NCI-H2081 (cell line): Measurements from ENCODE around the gene UNC45B.
"Not testable (repeated sequence)": the region's sequence is repeated elsewhere in the genome, so short reads cannot be mapped to it uniquely, and the experiment has no call there.

Experiments
- DNase-seq, 2 experiments: peaks; one replicate each; lab custom pipeline; 2025; lab: John Stamatoyannopoulos, UW

The UNC45B gene

DNA sequence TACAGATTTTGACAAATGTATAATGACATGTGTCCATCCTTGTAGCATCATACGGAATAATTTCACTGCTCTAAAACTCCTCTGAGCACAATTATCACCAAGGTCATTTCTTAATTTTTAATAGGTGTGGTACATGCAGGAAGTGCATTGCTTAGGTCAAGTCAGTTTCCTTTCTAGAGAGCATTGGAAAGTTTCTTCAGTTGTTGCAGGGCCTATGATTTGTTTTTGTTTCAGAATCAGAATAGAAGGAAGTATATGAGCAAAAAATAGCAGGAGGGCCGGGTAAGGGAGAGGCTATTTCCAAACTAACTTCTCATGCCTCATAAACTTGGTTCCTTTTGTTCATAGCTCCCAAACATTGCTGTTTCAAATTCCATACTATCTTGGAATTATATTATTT is 71.3 kb downstream of the UNC45B start:
- no peak for DNase-seq

DNA sequence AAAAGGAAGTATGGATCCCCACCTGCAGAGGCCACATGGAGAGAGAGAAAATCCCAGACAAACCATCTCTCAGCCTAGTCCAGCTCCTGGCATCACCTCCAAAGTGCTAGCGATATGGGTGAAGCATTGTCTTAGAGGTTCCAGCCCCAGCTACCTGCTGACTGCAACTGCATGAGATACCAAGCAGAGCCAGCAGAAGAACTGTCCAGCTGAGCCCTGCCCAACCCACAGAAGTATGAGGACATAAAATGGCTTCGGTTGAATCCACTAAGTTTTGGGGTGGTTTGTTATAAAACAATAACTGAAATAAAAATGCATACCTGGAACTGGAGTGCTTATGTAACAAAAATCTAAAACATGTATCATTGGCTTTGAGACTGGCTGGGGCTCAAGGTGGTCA is 74.8 kb downstream of the UNC45B start:
- DNase-seq: no peak

DNA sequence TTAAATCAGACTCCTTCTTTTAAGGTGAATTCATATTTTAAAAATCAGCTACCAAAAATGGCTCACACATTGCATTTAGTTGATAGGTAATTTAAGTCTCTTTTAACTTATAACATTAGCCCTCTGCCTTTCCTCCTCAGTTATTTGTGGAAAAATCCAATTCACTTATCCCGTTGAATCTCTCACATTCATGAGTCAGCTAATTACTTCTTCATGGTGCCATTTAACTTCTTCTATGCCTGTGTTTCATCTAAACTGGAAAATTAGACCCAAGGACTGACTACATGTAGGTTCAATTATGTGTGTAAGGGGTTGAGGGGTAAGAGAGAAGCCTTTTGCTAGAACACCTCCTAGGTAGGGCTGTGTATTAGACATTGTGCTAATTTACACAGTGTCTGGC is 76.8 kb downstream of the UNC45B start:
- no peak for DNase-seq

DNA sequence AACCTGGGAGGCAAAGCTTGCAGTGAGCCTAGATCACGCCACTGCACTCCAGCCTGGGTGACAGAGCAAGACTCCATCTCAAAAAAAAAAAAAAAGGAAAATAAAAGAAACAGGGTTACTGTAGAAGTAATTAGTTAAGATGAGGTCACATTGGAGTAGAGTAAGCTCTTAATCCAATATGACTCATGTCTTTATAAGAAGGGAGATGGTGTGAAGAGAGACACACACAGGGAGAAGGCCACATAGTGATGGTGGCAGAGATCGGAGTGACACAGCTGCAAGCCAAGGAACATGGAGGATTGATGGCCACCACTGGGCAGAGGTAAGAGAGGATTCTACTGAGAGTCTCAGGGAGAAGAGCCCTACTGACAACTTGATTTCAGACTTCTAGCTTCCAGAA is 79.9 kb downstream of the UNC45B start:
- DNase-seq: no peak

DNA sequence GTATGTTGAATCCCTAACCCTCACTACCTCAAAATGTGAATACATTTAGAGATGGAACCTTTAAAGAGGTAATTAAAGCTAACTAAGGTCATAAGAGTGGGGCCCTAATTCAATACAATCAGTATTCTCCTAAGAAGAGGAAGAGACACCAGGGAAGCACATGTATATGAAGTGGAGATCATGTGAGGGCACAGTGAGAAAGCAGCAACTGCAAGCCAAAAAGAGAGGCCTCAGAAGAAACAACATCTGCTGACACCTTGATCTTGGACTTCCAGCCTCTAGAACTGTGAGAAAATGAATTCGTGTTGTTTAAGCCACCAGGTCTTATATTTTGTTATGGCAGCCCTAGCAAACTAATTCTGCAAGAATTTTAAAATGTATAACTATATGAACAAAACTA is 82.0 kb downstream of the UNC45B start:
- DNase-seq: no peak

DNA sequence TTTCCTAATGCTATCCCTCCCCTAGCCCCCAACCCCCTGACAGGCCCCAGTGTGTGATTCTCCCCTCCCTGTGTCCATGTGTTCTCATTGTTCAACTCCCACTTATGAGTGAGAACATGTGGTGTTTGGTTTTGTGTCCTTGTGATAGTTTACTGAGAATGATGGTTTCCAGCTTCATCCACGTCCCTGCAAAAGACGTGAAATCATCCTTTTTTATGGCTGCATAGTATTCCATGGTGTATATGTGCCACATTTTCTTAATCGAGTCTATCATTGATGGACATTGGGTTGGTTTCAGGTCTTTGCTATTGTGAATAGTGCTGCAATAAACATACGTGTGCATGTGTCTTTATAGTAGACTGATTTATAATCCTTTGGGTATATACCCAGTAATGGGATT is 86.7 kb downstream of the UNC45B start:
- not testable (repeated sequence) for DNase-seq

DNA sequence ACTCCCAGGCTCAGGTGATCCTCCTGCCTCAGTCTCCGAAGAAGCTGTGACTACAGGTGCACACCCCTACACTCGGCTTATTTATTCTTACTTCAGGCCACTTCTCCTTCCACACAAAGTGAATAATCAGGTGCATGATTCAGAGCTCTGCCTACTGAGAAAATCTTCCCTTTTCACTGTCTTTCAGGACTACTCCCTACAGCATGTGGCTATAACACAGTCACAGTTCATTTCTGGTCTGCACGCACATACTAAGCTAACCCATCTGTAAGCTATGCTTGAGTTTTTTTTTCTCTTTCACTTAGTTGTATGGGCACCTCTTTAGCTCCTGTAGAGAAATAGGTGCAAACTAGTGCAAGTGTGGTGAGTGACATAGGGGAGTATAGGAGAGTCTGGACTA is 87.7 kb downstream of the UNC45B start:
- DNase-seq: no peak

GRCh38 chr17:35235917-35236316 is 88.3 kb downstream of the UNC45B start:
- DNase-seq: no peak

GRCh38 chr17:35236821-35237220 is 89.2 kb downstream of the UNC45B start:
- DNase-seq: no peak

GRCh38 chr17:35238821-35239220 is 91.2 kb downstream of the UNC45B start:
- no peak for DNase-seq
